SK-N-MC (cell line): ENCODE data around the gene SYVN1.

Experiments used
- EZH2 ChIP-seq: fragments of 200-600 bp; sonication (generic); IDR thresholded peaks from one replicate; pipeline ENCODE4 v1.6.1; 2017; ENCODE audit warnings: antibody characterized with exemption
- FOXP2 ChIP-seq: optimal IDR thresholded peaks from 2 replicates; pipeline ENCODE3; 2011; ENCODE audit warnings: mild to moderate bottlenecking, moderate library complexity; ENCODE audit not compliant: insufficient read depth; ENCODE audit errors: extremely low read length, control extremely low read depth
- POLR2AphosphoS5 ChIP-seq: IDR thresholded peaks from 2 replicates; pipeline ENCODE4 v1.6.1; 2012; ENCODE audit warnings: mild to moderate bottlenecking, low read depth, low read length, borderline replicate concordance

DNA sequence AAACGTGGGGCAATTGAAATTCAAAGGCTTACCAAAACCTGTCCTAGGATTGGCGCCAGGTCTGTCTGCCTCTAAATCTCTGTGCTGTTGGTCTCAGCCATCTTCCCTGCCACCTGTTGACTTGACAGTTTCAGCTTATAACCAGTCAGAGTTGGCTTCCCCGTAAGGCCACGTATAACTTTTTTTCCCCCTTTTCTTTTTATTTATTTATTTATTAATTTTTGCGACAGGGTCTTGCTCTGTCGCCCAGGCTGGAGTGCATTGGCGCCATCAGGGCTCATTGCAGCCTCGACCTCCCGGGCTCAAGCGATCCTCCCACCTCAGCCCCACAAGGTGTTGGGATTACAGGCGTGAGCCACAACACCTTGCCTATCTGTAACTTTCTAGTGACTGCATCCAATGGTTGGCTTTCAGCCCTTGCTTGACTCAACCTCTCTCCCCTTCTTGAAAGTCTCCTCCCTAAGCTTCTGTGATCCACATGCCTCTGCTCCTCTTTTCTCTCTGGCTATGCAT is 1.4 kb upstream of the SYVN1 start:
- no peak for TF ChIP-seq POLR2AphosphoS5
- no peak for TF ChIP-seq EZH2
- TF ChIP-seq FOXP2, result no peak
